ENCODE measurements around the gene TCOF1.

TCOF1 gene

GRCh38 chr5:150391986-150392385, 34.5 kb downstream of the TCOF1 start:
- no peak for DNase-seq

GRCh38 chr5:150392680-150393079, 35.2 kb downstream of the TCOF1 start:
- DNase-seq: no peak

GRCh38 chr5:150393096-150393645, 35.7 kb downstream of the TCOF1 start:
- no peak for DNase-seq

- no peak for DNase-seq
Observed at GRCh38 chr5:150394131-150394530, 36.6 kb downstream of the TCOF1 start.

- no peak for DNase-seq
Observed at GRCh38 chr5:150394912-150395687, 37.6 kb downstream of the TCOF1 start.

GRCh38 chr5:150395688-150395975, 38.1 kb downstream of the TCOF1 start:
- no peak for DNase-seq

- no peak for DNase-seq
Observed at GRCh38 chr5:150396267-150396666, 38.8 kb downstream of the TCOF1 start.

GRCh38 chr5:150397146-150397781, 39.8 kb downstream of the TCOF1 start:
- DNase-seq: no peak

GRCh38 chr5:150397782-150398721, 40.6 kb downstream of the TCOF1 start:
- DNase-seq: no peak

GRCh38 chr5:150398722-150399523, 41.4 kb downstream of the TCOF1 start:
- no peak for DNase-seq

- DNase-seq: no peak
Observed at GRCh38 chr5:150399524-150400211, 42.2 kb downstream of the TCOF1 start.

- DNase-seq: no peak
Observed at GRCh38 chr5:150400316-150401075, 43.0 kb downstream of the TCOF1 start.

- DNase-seq: no peak
Observed at GRCh38 chr5:150401076-150401375, 43.5 kb downstream of the TCOF1 start.

GRCh38 chr5:150401376-150402228, 44.1 kb downstream of the TCOF1 start:
- DNase-seq: no peak

GRCh38 chr5:150402229-150402773, 44.8 kb downstream of the TCOF1 start:
- no peak for DNase-seq

- no peak for DNase-seq
Observed at GRCh38 chr5:150402901-150403342, 45.4 kb downstream of the TCOF1 start.

- DNase-seq: no peak
Observed at GRCh38 chr5:150404121-150404520, 46.6 kb downstream of the TCOF1 start.

GRCh38 chr5:150404535-150404934, 47.0 kb downstream of the TCOF1 start:
- DNase-seq: no peak

GRCh38 chr5:150404941-150405816, 47.7 kb downstream of the TCOF1 start:
- no peak for DNase-seq
